Prostate gland (tissue), 2 donors: Measurements from ENCODE around the gene BCL2L12. TPM values are rescaled to one million over a fixed set of nuclear protein-coding genes. Genes with fewer than 3 reads are reported as not detected.

Experiments used
- DNase-seq: peaks from one replicate; pipeline ENCODE4 v3.0.0-alpha.2; 2019; ENCODE audit warnings: low spot score
- H3K27ac ChIP-seq, 2 donors: fragments of 200-600 bp; sonication (generic); 2 replicates each; pipeline ENCODE4 v1.5.1; 2017 to 2019
- H3K27me3 ChIP-seq: fragments of 200-600 bp; sonication (generic); replicated peaks from 2 replicates; pipeline ENCODE4 v1.5.1; 2019; ENCODE audit not compliant: insufficient read depth
- H3K36me3 ChIP-seq, 2 donors: fragments of 200-600 bp; sonication (generic); 1 replicate in 1 of 2; 2 replicates in 1 of 2; pipeline versions ENCODE4 v1.5.1 to v1.8.1; 2017 to 2019
- H3K4me1 ChIP-seq: fragments of 200-600 bp; sonication (generic); replicated peaks from 2 replicates; pipeline ENCODE4 v1.5.1; 2019
- H3K4me3 ChIP-seq, 2 donors: fragments of 200-600 bp; sonication (generic); 2 replicates each; pipeline ENCODE4 v1.5.1; 2017 to 2019
- H3K9me3 ChIP-seq: fragments of 200-600 bp; sonication (generic); 2 replicates; pipeline ENCODE4 v1.5.1; 2017
- CTCF ChIP-seq, 4 experiments: fragments of 200-600 bp in 2 of 4; fragments of 450-650 bp in 2 of 4; sonication (generic) in 2 of 4; IDR thresholded peaks; 1 replicate in 3 of 4; 2 replicates in 1 of 4; pipeline ENCODE4 v1.5.1; 2016 to 2019; ENCODE audit warnings: antibody characterized with exemption in 4 of 4, mild to moderate bottlenecking in 2 of 4, moderate library complexity in 2 of 4
- POLR2A ChIP-seq: fragments of 450-650 bp; IDR thresholded peaks from one replicate; pipeline ENCODE4 v1.6.1; 2016; ENCODE audit warnings: antibody characterized with exemption, mild to moderate bottlenecking
- POLR2AphosphoS5 ChIP-seq: sonication (generic); formaldehyde crosslinking; IDR thresholded peaks from one replicate; pipeline ENCODE4 v1.6.1; 2017; ENCODE audit warnings: antibody characterized with exemption
- WGBS: methylation state at CpG from one replicate; pipeline ENCODE4 v1.1.5; 2018; 5-methylcytosine and 5-hydroxymethylcytosine counted together
- intact Hi-C: fragments of 100-400 bp; cut with DNase I; formaldehyde crosslinking; loops from one replicate; pipeline ENCODE4 v1.14.2; 2022
- total RNA-seq, 2 donors: library from RNA; depleted of rRNA; stranded (reverse); fragments of >200 nt; gene quantifications; one replicate each; pipeline ENCODE4 v1.1.0, GENCODE V29; 2016

BCL2L12 gene
- total RNA-seq, 2 donors from 2014 or later, result 11.6 to 11.7 TPM

- H3K36me3 ChIP-seq, result peaks cover 0 to 7% of the 10 kb centered on the region in 2 donors
- H3K9me3 ChIP-seq, result no peaks in the 10 kb centered on the region
- no peak for DNase-seq
- intact Hi-C loops, result loop anchor here (5.0 kb wide), 1 partner anchor 76 kb away; the partner anchor contains the start of gene AP2A1
- no peaks in the 10 kb centered on the region for H3K4me1 ChIP-seq
- peak overlapping the region; percentile 28 to 44 for H3K4me3 ChIP-seq
- 13% methylated on average over 39 of the region's 39 CpGs for WGBS
- no peaks in the 10 kb centered on the region for H3K27me3 ChIP-seq
- TF ChIP-seq CTCF (IDR thresholded peaks at IDR 0.05), result no peak
- TF ChIP-seq POLR2A, result no peak
- TF ChIP-seq POLR2AphosphoS5, result no peak
- H3K27ac ChIP-seq, result peak overlapping the region; percentile 58 to 68
Measured at GRCh38 chr19:49691243-49692146, 25.8 kb downstream of the BCL2L12 start.

- Histone ChIP-seq H3K4me3 (no peak overlapping the region), H3K36me3 (peaks cover 0 to 2% of the 10 kb centered on the region in 2 donors), H3K27me3 (no peaks in the 10 kb centered on the region), H3K9me3 (no peaks in the 10 kb centered on the region), H3K4me1 (no peaks in the 10 kb centered on the region), H3K27ac (no peak overlapping the region)
- WGBS, result 77% methylated on average over 16 of the region's 16 CpGs
- intact Hi-C loops, result loop anchor here (5.0 kb wide), 1 partner anchor 75 kb away; the partner anchor contains the start of gene AP2A1
- no peak for TF ChIP-seq POLR2A
- TF ChIP-seq CTCF (IDR thresholded peaks at IDR 0.05), result no peak
- TF ChIP-seq POLR2AphosphoS5, result no peak
- DNase-seq, result no peak
Measured at GRCh38 chr19:49692147-49692506, 26.4 kb downstream of the BCL2L12 start.

- Histone ChIP-seq H3K27me3 (no peaks in the 10 kb centered on the region), H3K27ac (no peak overlapping the region), H3K36me3 (no peaks in the 10 kb centered on the region), H3K4me1 (no peaks in the 10 kb centered on the region), H3K4me3 (no peak overlapping the region), H3K9me3 (no peaks in the 10 kb centered on the region)
- TF ChIP-seq POLR2AphosphoS5 (no peak), CTCF (IDR thresholded peaks at IDR 0.05) (no peak), POLR2A (no peak)
- intact Hi-C loops, result no loop called here
- no peak for DNase-seq
- 85% methylated on average over 6 of the region's 6 CpGs for WGBS
Measured at GRCh38 chr19:49696115-49696514, 30.4 kb downstream of the BCL2L12 start.

- Histone ChIP-seq H3K4me3 (no peak overlapping the region), H3K27me3 (no peaks in the 10 kb centered on the region), H3K9me3 (no peaks in the 10 kb centered on the region), H3K36me3 (no peaks in the 10 kb centered on the region), H3K4me1 (no peaks in the 10 kb centered on the region), H3K27ac (no peak overlapping the region)
- intact Hi-C loops, result no loop called here
- WGBS, result 98% methylated on average over 7 of the region's 7 CpGs
- DNase-seq, result no peak
- TF ChIP-seq CTCF (IDR thresholded peaks at IDR 0.05) (no peak), POLR2A (no peak), POLR2AphosphoS5 (no peak)
Measured at GRCh38 chr19:49696865-49697264, 31.1 kb downstream of the BCL2L12 start.

GRCh38 chr19:49699364-49699763 lies 33.6 kb downstream of the BCL2L12 start:
- intact Hi-C loops, result no loop called here
- H3K27me3 ChIP-seq, result no peaks in the 10 kb centered on the region
- H3K27ac ChIP-seq, result no peak overlapping the region
- WGBS, result 89% methylated on average over 5 of the region's 5 CpGs
- no peaks in the 10 kb centered on the region for H3K4me1 ChIP-seq
- no peak for TF ChIP-seq POLR2AphosphoS5
- TF ChIP-seq POLR2A, result no peak
- no peak for TF ChIP-seq CTCF (IDR thresholded peaks at IDR 0.05)
- DNase-seq, result no peak
- no peak overlapping the region for H3K4me3 ChIP-seq
- no peaks in the 10 kb centered on the region for H3K9me3 ChIP-seq
- no peaks in the 10 kb centered on the region for H3K36me3 ChIP-seq
